HCT116 (cell line): ENCODE measurements around the gene SMC6. TPM values are rescaled to one million over a fixed set of nuclear protein-coding genes. Genes with fewer than 3 reads are reported as not detected.

Experiments
- ATAC-seq: fragments of 200-7000 bp; cut with Tn5 transposase; 2 replicates; pipeline ENCODE4 v1.9.1; 2020; ENCODE audit warnings: mild to moderate bottlenecking, moderate library complexity
- BruUV-seq: library from RNA; stranded (reverse); fragments of 400-500 nt; replicated peaks from 2 replicates; lab custom pipeline; 2021; lab: Mats Ljungman, UMichigan
- CTCF ChIA-PET: fragments of 300-600 bp; sonication (Branson Sonifier 250); formaldehyde crosslinking; loops from one replicate; lab custom pipeline; 2021; ENCODE audit warnings: antibody characterized with exemption; lab: Charles Lee
- POLR2A ChIA-PET: fragments of 300-600, 350-600 bp; sonication (Branson Sonifier 250); formaldehyde crosslinking; loops from one replicate; lab custom pipeline; 2021; ENCODE audit warnings: antibody characterized with exemption; lab: Charles Lee
- RAD21 ChIA-PET, 2 experiments: fragments of 300-600 bp; sonication (Branson Sonifier 250); formaldehyde crosslinking; loops; one replicate each; lab custom pipeline; 2023; ENCODE audit warnings: low total read pairs in 2 of 2; ENCODE audit not compliant: uncharacterized antibody in 2 of 2, unreplicated experiment in 2 of 2, low non-redundant PET in 1 of 2; lab: Charles Lee
- DNase-seq: peaks from one replicate; pipeline ENCODE4 v3.0.0-alpha.2; 2010; ENCODE audit warnings: low read depth, low spot score
- H2AFZ ChIP-seq: fragments of 200-600 bp; shearing (Covaris generic), sonication (generic); 2 replicates; pipeline ENCODE4 v1.6.1; 2017; ENCODE audit warnings: low read depth, mixed run types, mixed read lengths, antibody characterized with exemption, low read length; ENCODE audit not compliant: poor library complexity, severe bottlenecking
- H3K27ac ChIP-seq: 2 replicates; pipeline ENCODE4 v1.5.1; 2012; ENCODE audit warnings: low read depth, low read length
- H3K27me3 ChIP-seq: fragments of 200-600 bp; sonication (generic); 2 replicates; pipeline ENCODE4 v1.6.1; 2016; ENCODE audit warnings: mixed run types, low read length, mixed read lengths; ENCODE audit not compliant: insufficient read depth
- H3K36me3 ChIP-seq, 2 experiments: fragments of 200-500 bp in 1 of 2; fragments of 200-600 bp in 1 of 2; sonication (Bioruptor generic) in 1 of 2; sonication (generic) in 1 of 2; 2 replicates each; pipeline versions ENCODE4 v1.5.1 to v1.6.1; 2014 to 2016; ENCODE audit warnings: low read length in 2 of 2, inconsistent platforms in 1 of 2, mixed read lengths in 1 of 2, mixed run types in 1 of 2; ENCODE audit not compliant: insufficient read depth in 2 of 2, control insufficient read depth in 1 of 2
- H3K4me1 ChIP-seq, 2 experiments: fragments of 200-600 bp in 1 of 2; sonication (generic) in 1 of 2; 2 replicates each; pipeline versions ENCODE4 v1.5.1 to v1.6.1; 2012 to 2017; ENCODE audit warnings: low read length in 2 of 2, inconsistent platforms in 1 of 2, mild to moderate bottlenecking in 1 of 2, mixed read lengths in 1 of 2, mixed run types in 1 of 2, moderate library complexity in 1 of 2; ENCODE audit not compliant: insufficient read depth in 2 of 2, control insufficient read depth in 1 of 2
- H3K4me2 ChIP-seq: fragments of 200-600 bp; sonication (generic); 2 replicates; pipeline ENCODE4 v1.6.1; 2017; ENCODE audit warnings: mixed run types, low read length, mixed read lengths
- H3K4me3 ChIP-seq, 2 experiments: fragments of 200-600 bp in 1 of 2; sonication (generic) in 1 of 2; replicated peaks in 1 of 2; 2 replicates each; pipeline ENCODE4 v1.5.1; 2011 to 2016; ENCODE audit warnings: low read length in 2 of 2, control low read depth in 1 of 2, low read depth in 1 of 2, mild to moderate bottlenecking in 1 of 2, mixed read lengths in 1 of 2, mixed run types in 1 of 2
- H3K79me2 ChIP-seq: fragments of 200-600 bp; sonication (generic); 2 replicates; pipeline ENCODE4 v1.6.1; 2017; ENCODE audit warnings: mild to moderate bottlenecking, mixed run types, low read length, moderate library complexity, mixed read lengths; ENCODE audit not compliant: insufficient read depth
- H3K9ac ChIP-seq: fragments of 200-600 bp; sonication (generic); 2 replicates; pipeline ENCODE4 v1.6.1; 2016; ENCODE audit warnings: low read length, mixed read lengths
- H3K9me2 ChIP-seq: fragments of 200-600 bp; sonication (generic), shearing (Covaris generic); 2 replicates; pipeline ENCODE4 v1.6.1; 2017; ENCODE audit warnings: mixed run types, mild to moderate bottlenecking, moderate library complexity; ENCODE audit not compliant: insufficient read depth
- H3K9me3 ChIP-seq, 2 experiments: fragments of 200-500 bp in 1 of 2; fragments of 200-600 bp in 1 of 2; sonication (Bioruptor generic) in 1 of 2; sonication (generic) in 1 of 2; 2 replicates each; pipeline ENCODE4 v1.6.1; 2014 to 2017; ENCODE audit warnings: low read length in 2 of 2, mixed read lengths in 2 of 2, inconsistent platforms in 1 of 2, low read depth in 1 of 2, mild to moderate bottlenecking in 1 of 2, mixed run types in 1 of 2, moderate library complexity in 1 of 2; ENCODE audit not compliant: control insufficient read depth in 1 of 2, insufficient read depth in 1 of 2
- H4K20me1 ChIP-seq: fragments of 200-600 bp; sonication (generic), shearing (Covaris generic); 2 replicates; pipeline ENCODE4 v1.6.1; 2017; ENCODE audit warnings: mixed run types, mild to moderate bottlenecking, moderate library complexity; ENCODE audit not compliant: insufficient read depth
- CBX3 ChIP-seq: IDR thresholded peaks from 2 replicates; pipeline ENCODE4 v1.6.1; 2012; ENCODE audit warnings: low read depth
- CEBPB ChIP-seq: IDR thresholded peaks from 2 replicates; pipeline ENCODE4 v1.6.1; 2012; ENCODE audit warnings: low read depth
- CTCF ChIP-seq, 3 experiments: fragments of 200-600 bp in 1 of 3; sonication (generic) in 1 of 3; IDR thresholded peaks in 2 of 3; conservative IDR thresholded peaks in 1 of 3; 2 replicates each; pipeline ENCODE4 v1.5.1; 2012 to 2017; ENCODE audit warnings: low read depth in 2 of 3, low read length in 2 of 3, antibody characterized with exemption in 1 of 3, borderline replicate concordance in 1 of 3, control low read depth in 1 of 3, mild to moderate bottlenecking in 1 of 3, mixed read lengths in 1 of 3, mixed run types in 1 of 3, moderate library complexity in 1 of 3; ENCODE audit not compliant: insufficient read depth in 1 of 3
- EGR1 ChIP-seq: IDR thresholded peaks from 2 replicates; pipeline ENCODE4 v1.6.1; 2012; ENCODE audit warnings: low read depth
- ELF1 ChIP-seq: IDR thresholded peaks from 2 replicates; pipeline ENCODE4 v1.6.1; 2012; ENCODE audit warnings: low read depth, borderline replicate concordance
- EZH2 ChIP-seq: fragments of 200-600 bp; sonication (generic); IDR thresholded peaks from 2 replicates; pipeline ENCODE4 v1.6.1; 2017; ENCODE audit warnings: antibody characterized with exemption, mixed run types
- EZH2phosphoT487 ChIP-seq: fragments of 200-600 bp; IDR thresholded peaks from 2 replicates; pipeline ENCODE4 v1.6.1; 2018; ENCODE audit warnings: antibody characterized with exemption, borderline replicate concordance
- FOSL1 ChIP-seq: IDR thresholded peaks from 2 replicates; pipeline ENCODE4 v1.6.1; 2012; ENCODE audit warnings: low read depth
- JUND ChIP-seq: IDR thresholded peaks from 2 replicates; pipeline ENCODE4 v1.6.1; 2012
- POLR2A ChIP-seq: IDR thresholded peaks from 2 replicates; pipeline ENCODE4 v1.7.0; 2011; ENCODE audit warnings: borderline replicate concordance; ENCODE audit not compliant: insufficient read depth, insufficient read length; ENCODE audit errors: extremely low read depth
- RAD21 ChIP-seq: IDR thresholded peaks from 2 replicates; pipeline ENCODE4 v1.6.1; 2012; ENCODE audit warnings: low read depth, mild to moderate bottlenecking
- SIN3A ChIP-seq: IDR thresholded peaks from 2 replicates; pipeline ENCODE4 v1.6.1; 2012; ENCODE audit warnings: low read depth
- SP1 ChIP-seq: IDR thresholded peaks from 2 replicates; pipeline ENCODE4 v1.6.1; 2012; ENCODE audit warnings: low read depth
- SRF ChIP-seq: IDR thresholded peaks from 2 replicates; pipeline ENCODE4 v1.6.1; 2012; ENCODE audit warnings: low read depth
- TCF7L2 ChIP-seq: IDR thresholded peaks from 2 replicates; pipeline ENCODE4 v1.7.0; 2011; ENCODE audit warnings: borderline replicate concordance, inconsistent platforms; ENCODE audit not compliant: insufficient read depth, insufficient read length; ENCODE audit errors: extremely low read depth
- ZBTB33 ChIP-seq: IDR thresholded peaks from 2 replicates; pipeline ENCODE4 v1.6.1; 2011; ENCODE audit warnings: mild to moderate bottlenecking, low read length, moderate library complexity; ENCODE audit not compliant: insufficient replicate concordance; ENCODE audit errors: extremely low read depth
- ZNF274 ChIP-seq: fragments of 200-500 bp; sonication (Bioruptor generic); IDR thresholded peaks from 2 replicates; pipeline ENCODE4 v1.6.1; 2014; ENCODE audit warnings: mild to moderate bottlenecking, low read depth, low read length, inconsistent platforms
- intact Hi-C: fragments of 100-400 bp; cut with micrococcal nuclease; formaldehyde crosslinking; loops from 2 replicates; pipeline ENCODE4 v1.10.0; 2022
- total RNA-seq: library from RNA; stranded (reverse); gene quantifications from one replicate; pipeline ENCODE4 v1.2.1, GENCODE V29; 2021; ENCODE audit not compliant: unreplicated experiment
- TF ChIP-seq, protein P1 (sequence below): IDR thresholded peaks from 2 replicates; pipeline ENCODE4 v1.6.1; 2012; ENCODE audit warnings: low read depth
- TF ChIP-seq, protein P2 (sequence below): IDR thresholded peaks from 2 replicates; pipeline ENCODE4 v1.6.1; 2012

SMC6 gene
- total RNA-seq, 1 experiment from 2014 or later, result 26.4 TPM

- intact Hi-C loops, result no loop called here
- TF ChIP-seq SIN3A (no peak), ZBTB33 (no peak), TCF7L2 (no peak), POLR2A (no peak), RAD21 (no peak), CEBPB (no peak), EZH2phosphoT487 (no peak), EZH2 (no peak), EGR1 (no peak), FOSL1 (no peak), SRF (no peak), ELF1 (no peak), CTCF (IDR thresholded peaks at IDR 0.05 in 2 of 3, conservative IDR thresholded peaks at IDR 0.05 in 1 of 3; ENCODE audit: borderline replicate concordance in 1 of 3, insufficient read depth in 1 of 3, low read depth in 2 of 3, low read length in 2 of 3) (no peak), SP1 (no peak), ZNF274 (no peak), JUND (no peak), CBX3 (no peak)
- TF ChIP-seq, protein P1, sequence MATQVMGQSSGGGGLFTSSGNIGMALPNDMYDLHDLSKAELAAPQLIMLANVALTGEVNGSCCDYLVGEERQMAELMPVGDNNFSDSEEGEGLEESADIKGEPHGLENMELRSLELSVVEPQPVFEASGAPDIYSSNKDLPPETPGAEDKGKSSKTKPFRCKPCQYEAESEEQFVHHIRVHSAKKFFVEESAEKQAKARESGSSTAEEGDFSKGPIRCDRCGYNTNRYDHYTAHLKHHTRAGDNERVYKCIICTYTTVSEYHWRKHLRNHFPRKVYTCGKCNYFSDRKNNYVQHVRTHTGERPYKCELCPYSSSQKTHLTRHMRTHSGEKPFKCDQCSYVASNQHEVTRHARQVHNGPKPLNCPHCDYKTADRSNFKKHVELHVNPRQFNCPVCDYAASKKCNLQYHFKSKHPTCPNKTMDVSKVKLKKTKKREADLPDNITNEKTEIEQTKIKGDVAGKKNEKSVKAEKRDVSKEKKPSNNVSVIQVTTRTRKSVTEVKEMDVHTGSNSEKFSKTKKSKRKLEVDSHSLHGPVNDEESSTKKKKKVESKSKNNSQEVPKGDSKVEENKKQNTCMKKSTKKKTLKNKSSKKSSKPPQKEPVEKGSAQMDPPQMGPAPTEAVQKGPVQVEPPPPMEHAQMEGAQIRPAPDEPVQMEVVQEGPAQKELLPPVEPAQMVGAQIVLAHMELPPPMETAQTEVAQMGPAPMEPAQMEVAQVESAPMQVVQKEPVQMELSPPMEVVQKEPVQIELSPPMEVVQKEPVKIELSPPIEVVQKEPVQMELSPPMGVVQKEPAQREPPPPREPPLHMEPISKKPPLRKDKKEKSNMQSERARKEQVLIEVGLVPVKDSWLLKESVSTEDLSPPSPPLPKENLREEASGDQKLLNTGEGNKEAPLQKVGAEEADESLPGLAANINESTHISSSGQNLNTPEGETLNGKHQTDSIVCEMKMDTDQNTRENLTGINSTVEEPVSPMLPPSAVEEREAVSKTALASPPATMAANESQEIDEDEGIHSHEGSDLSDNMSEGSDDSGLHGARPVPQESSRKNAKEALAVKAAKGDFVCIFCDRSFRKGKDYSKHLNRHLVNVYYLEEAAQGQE, result no peak
- TF ChIP-seq, protein P2, sequence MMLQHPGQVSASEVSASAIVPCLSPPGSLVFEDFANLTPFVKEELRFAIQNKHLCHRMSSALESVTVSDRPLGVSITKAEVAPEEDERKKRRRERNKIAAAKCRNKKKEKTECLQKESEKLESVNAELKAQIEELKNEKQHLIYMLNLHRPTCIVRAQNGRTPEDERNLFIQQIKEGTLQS, result no peak
- H3K9ac ChIP-seq, result no peak overlapping the region
- no peaks in the 10 kb centered on the region for H3K79me2 ChIP-seq
- H3K36me3 ChIP-seq, result no peaks in the 10 kb centered on the region
- no peak for DNase-seq
- H3K4me3 ChIP-seq, result no peak overlapping the region
- H3K4me2 ChIP-seq, result no peak overlapping the region
- H3K27ac ChIP-seq, result no peak overlapping the region
- no peaks in the 10 kb centered on the region for H4K20me1 ChIP-seq
- no peaks in the 10 kb centered on the region for H3K9me2 ChIP-seq
- H3K27me3 ChIP-seq, result peaks cover 11% of the 10 kb centered on the region; the same call in 1 of the 2 replicates
- H3K9me3 ChIP-seq, result no peaks in the 10 kb centered on the region
- no peak overlapping the region for H2AFZ ChIP-seq
- POLR2A ChIA-PET, result no interaction called here
- no peaks in the 10 kb centered on the region for H3K4me1 ChIP-seq
- CTCF ChIA-PET, result no interaction called here
- no peak for ATAC-seq
- no TSS peak for BruUV-seq
- RAD21 ChIA-PET, result no interaction called here
These were observed 47.3 kb upstream of the SMC6 start for GRCh38 chr2:17800693-17801458.
